Measurements from ENCODE around the gene ST6GALNAC1.
A peak's percentile ranks its signal among the peaks of the same experiment; 100 is the strongest.

Gene ST6GALNAC1

GRCh38 chr17:76671123-76671911, 27.8 kb upstream of the ST6GALNAC1 start:
- Histone ChIP-seq H2BK12ac (ENCODE audit: low read length) (no peak overlapping the region), H3K9ac (ENCODE audit: low read depth, low read length, poor library complexity) (peak overlapping the region; percentile 79), H3K36me3 (replicated peaks in 1 of 2; ENCODE audit: control insufficient read depth in 2 of 2, insufficient read depth in 2 of 2, low read length in 2 of 2) (no peaks in the 10 kb centered on the region), H2AK5ac (ENCODE audit: low read depth, low read length) (no peak overlapping the region), H3K27me3 (ENCODE audit: control insufficient read depth in 3 of 3, insufficient read depth in 3 of 3, low read depth in 1 of 3, low read length in 3 of 3) (no peaks in the 10 kb centered on the region), H2BK15ac (ENCODE audit: low read length) (no peak overlapping the region), H3K4me1 (ENCODE audit: control insufficient read depth in 2 of 2, insufficient read depth in 1 of 2, low read depth in 1 of 2, low read length in 2 of 2) (peaks cover 5 to 7% of the 10 kb centered on the region in 2 donors), H4K91ac (ENCODE audit: low read depth, low read length, poor library complexity) (no peak overlapping the region), H3K27ac (replicated peaks; ENCODE audit: low read length) (peak overlapping the region; percentile 66), H3K14ac (ENCODE audit: low read length) (no peak overlapping the region), H3K4me2 (ENCODE audit: insufficient read depth, low read length, poor library complexity, severe bottlenecking) (peak overlapping the region; percentile 71), H4K8ac (ENCODE audit: low read depth, low read length) (peak overlapping the region; percentile 55), H3K4ac (ENCODE audit: low read length) (no peak overlapping the region), H3K79me1 (ENCODE audit: low read depth, low read length) (no peaks in the 10 kb centered on the region), H3K23ac (ENCODE audit: low read depth, low read length, poor library complexity) (peak overlapping the region; percentile 3), H2BK120ac (ENCODE audit: low read depth, low read length) (no peak overlapping the region), H3K9me3 (replicated peaks in 1 of 2; ENCODE audit: control insufficient read depth in 2 of 2, insufficient read depth in 1 of 2, low read depth in 1 of 2, low read length in 2 of 2) (no peaks in the 10 kb centered on the region), H2BK5ac (ENCODE audit: low read length) (no peak overlapping the region), H3K4me3 (ENCODE audit: low read length in 2 of 2) (peak overlapping the region; percentile 56 to 58), H3K18ac (ENCODE audit: low read length) (peak overlapping the region; percentile 93), H2AFZ (ENCODE audit: low read length) (peak overlapping the region; percentile 95)
- DNase-seq (ENCODE audit: low spot score) = peak; percentile 100
- whole genome bisulfite sequencing, 2 donors (ENCODE audit: extremely low coverage in 2 of 2, insufficient read length in 2 of 2, insufficient replicate concordance in 1 of 2) = no CpG with 5 or more reads among the region's 32 CpGs

GRCh38 chr17:76670718-76671122, 27.2 kb upstream of the ST6GALNAC1 start:
- peak overlapping the region; percentile 55 for H4K8ac ChIP-seq (ENCODE audit: low read depth, low read length)
- no peaks in the 10 kb centered on the region for H3K36me3 ChIP-seq (replicated peaks in 1 of 2; ENCODE audit: control insufficient read depth in 2 of 2, insufficient read depth in 2 of 2, low read length in 2 of 2)
- peak overlapping the region in 1 of 2 donors; percentile 58 for H3K4me3 ChIP-seq (ENCODE audit: low read length in 2 of 2)
- peak overlapping the region; percentile 95 for H2AFZ ChIP-seq (ENCODE audit: low read length)
- H3K23ac ChIP-seq (ENCODE audit: low read depth, low read length, poor library complexity) = no peak overlapping the region
- H2BK5ac ChIP-seq (ENCODE audit: low read length) = no peak overlapping the region
- H2BK12ac ChIP-seq (ENCODE audit: low read length) = no peak overlapping the region
- DNase-seq (ENCODE audit: low spot score) = no peak
- peaks cover 5 to 7% of the 10 kb centered on the region in 2 donors for H3K4me1 ChIP-seq (ENCODE audit: control insufficient read depth in 2 of 2, insufficient read depth in 1 of 2, low read depth in 1 of 2, low read length in 2 of 2)
- no peak overlapping the region for H3K18ac ChIP-seq (ENCODE audit: low read length)
- no peak overlapping the region for H2BK15ac ChIP-seq (ENCODE audit: low read length)
- no peak overlapping the region for H3K4ac ChIP-seq (ENCODE audit: low read length)
- H3K9ac ChIP-seq (ENCODE audit: low read depth, low read length, poor library complexity) = no peak overlapping the region
- H3K14ac ChIP-seq (ENCODE audit: low read length) = no peak overlapping the region
- no peaks in the 10 kb centered on the region for H3K27me3 ChIP-seq (ENCODE audit: control insufficient read depth in 3 of 3, insufficient read depth in 3 of 3, low read depth in 1 of 3, low read length in 3 of 3)
- no peak overlapping the region for H3K27ac ChIP-seq (replicated peaks; ENCODE audit: low read length)
- no peak overlapping the region for H4K91ac ChIP-seq (ENCODE audit: low read depth, low read length, poor library complexity)
- no peak overlapping the region for H2BK120ac ChIP-seq (ENCODE audit: low read depth, low read length)
- H2AK5ac ChIP-seq (ENCODE audit: low read depth, low read length) = no peak overlapping the region
- no CpG with 5 or more reads among the region's 9 CpGs for WGBS, 2 donors (ENCODE audit: extremely low coverage in 2 of 2, insufficient read length in 2 of 2, insufficient replicate concordance in 1 of 2)
- no peaks in the 10 kb centered on the region for H3K79me1 ChIP-seq (ENCODE audit: low read depth, low read length)
- no peak overlapping the region for H3K4me2 ChIP-seq (ENCODE audit: insufficient read depth, low read length, poor library complexity, severe bottlenecking)
- H3K9me3 ChIP-seq (replicated peaks in 1 of 2; ENCODE audit: control insufficient read depth in 2 of 2, insufficient read depth in 1 of 2, low read depth in 1 of 2, low read length in 2 of 2) = no peaks in the 10 kb centered on the region

DNA sequence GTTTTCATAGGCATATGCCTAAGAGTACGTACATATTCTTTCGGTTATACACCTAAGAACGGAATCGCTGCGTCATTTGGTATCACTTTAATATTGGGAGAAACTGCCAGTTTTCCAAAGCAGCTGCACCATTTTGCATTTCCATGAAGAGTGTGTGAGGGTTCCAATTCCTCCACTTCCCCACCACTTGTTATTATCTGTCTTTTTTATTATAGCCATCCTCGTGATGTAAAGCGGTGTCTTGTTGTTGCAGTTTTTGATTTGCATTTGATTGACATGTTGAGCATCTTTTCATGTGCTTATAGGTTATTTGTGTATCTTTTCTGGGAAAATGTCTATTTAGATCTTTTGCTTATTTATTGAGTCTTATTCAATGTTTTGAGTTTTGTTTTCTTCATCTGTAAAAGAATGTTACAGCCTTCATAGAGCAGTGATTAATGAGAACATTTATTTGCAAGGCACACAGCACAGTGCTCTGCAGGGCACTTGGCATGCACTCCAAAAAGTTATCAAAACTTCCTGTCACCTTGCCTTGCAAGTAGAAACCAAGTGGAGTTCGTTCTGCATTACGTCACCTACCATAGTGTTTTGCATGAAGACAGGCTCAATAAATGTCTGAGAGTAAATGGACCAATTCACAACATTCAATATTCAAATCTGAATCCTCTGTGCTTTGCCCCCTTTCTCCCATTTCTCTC, 26.6 kb upstream of the ST6GALNAC1 start:
- H2AK5ac ChIP-seq (ENCODE audit: low read depth, low read length) = no peak overlapping the region
- no peak overlapping the region for H2BK12ac ChIP-seq (ENCODE audit: low read length)
- H2BK15ac ChIP-seq (ENCODE audit: low read length) = no peak overlapping the region
- H3K27ac ChIP-seq (replicated peaks; ENCODE audit: low read length) = no peak overlapping the region
- no peak overlapping the region for H2BK120ac ChIP-seq (ENCODE audit: low read depth, low read length)
- H3K4me3 ChIP-seq (ENCODE audit: low read length in 2 of 2) = no peak overlapping the region
- no peak overlapping the region for H3K14ac ChIP-seq (ENCODE audit: low read length)
- no peak overlapping the region for H3K9ac ChIP-seq (ENCODE audit: low read depth, low read length, poor library complexity)
- peaks cover 5 to 7% of the 10 kb centered on the region in 2 donors for H3K4me1 ChIP-seq (ENCODE audit: control insufficient read depth in 2 of 2, insufficient read depth in 1 of 2, low read depth in 1 of 2, low read length in 2 of 2)
- no peak overlapping the region for H2BK5ac ChIP-seq (ENCODE audit: low read length)
- H2AFZ ChIP-seq (ENCODE audit: low read length) = peak overlapping the region; percentile 95
- no peak overlapping the region for H3K4ac ChIP-seq (ENCODE audit: low read length)
- WGBS, 2 donors (ENCODE audit: extremely low coverage in 2 of 2, insufficient read length in 2 of 2, insufficient replicate concordance in 1 of 2) = no CpG with 5 or more reads among the region's 9 CpGs
- H3K18ac ChIP-seq (ENCODE audit: low read length) = no peak overlapping the region
- H3K9me3 ChIP-seq (replicated peaks in 1 of 2; ENCODE audit: control insufficient read depth in 2 of 2, insufficient read depth in 1 of 2, low read depth in 1 of 2, low read length in 2 of 2) = no peaks in the 10 kb centered on the region
- DNase-seq (ENCODE audit: low spot score) = no peak
- no peak overlapping the region for H4K8ac ChIP-seq (ENCODE audit: low read depth, low read length)
- H3K23ac ChIP-seq (ENCODE audit: low read depth, low read length, poor library complexity) = no peak overlapping the region
- H4K91ac ChIP-seq (ENCODE audit: low read depth, low read length, poor library complexity) = no peak overlapping the region
- H3K27me3 ChIP-seq (ENCODE audit: control insufficient read depth in 3 of 3, insufficient read depth in 3 of 3, low read depth in 1 of 3, low read length in 3 of 3) = no peaks in the 10 kb centered on the region
- no peaks in the 10 kb centered on the region for H3K36me3 ChIP-seq (replicated peaks in 1 of 2; ENCODE audit: control insufficient read depth in 2 of 2, insufficient read depth in 2 of 2, low read length in 2 of 2)
- H3K4me2 ChIP-seq (ENCODE audit: insufficient read depth, low read length, poor library complexity, severe bottlenecking) = no peak overlapping the region
- H3K79me1 ChIP-seq (ENCODE audit: low read depth, low read length) = no peaks in the 10 kb centered on the region

- H3K14ac ChIP-seq (ENCODE audit: low read length) = no peak overlapping the region
- DNase-seq (ENCODE audit: low spot score) = no peak
- no peak overlapping the region for H2BK12ac ChIP-seq (ENCODE audit: low read length)
- no peak overlapping the region for H3K27ac ChIP-seq (replicated peaks; ENCODE audit: low read length)
- no CpG with 5 or more reads among the region's 14 CpGs for WGBS, 2 donors (ENCODE audit: extremely low coverage in 2 of 2, insufficient read length in 2 of 2, insufficient replicate concordance in 1 of 2)
- H2BK120ac ChIP-seq (ENCODE audit: low read depth, low read length) = no peak overlapping the region
- H4K8ac ChIP-seq (ENCODE audit: low read depth, low read length) = no peak overlapping the region
- no peak overlapping the region for H3K4ac ChIP-seq (ENCODE audit: low read length)
- H2BK15ac ChIP-seq (ENCODE audit: low read length) = no peak overlapping the region
- H3K27me3 ChIP-seq (ENCODE audit: control insufficient read depth in 3 of 3, insufficient read depth in 3 of 3, low read depth in 1 of 3, low read length in 3 of 3) = no peaks in the 10 kb centered on the region
- H3K9ac ChIP-seq (ENCODE audit: low read depth, low read length, poor library complexity) = no peak overlapping the region
- H3K4me1 ChIP-seq (ENCODE audit: control insufficient read depth in 2 of 2, insufficient read depth in 1 of 2, low read depth in 1 of 2, low read length in 2 of 2) = peaks cover 5 to 7% of the 10 kb centered on the region in 2 donors
- no peak overlapping the region for H2AK5ac ChIP-seq (ENCODE audit: low read depth, low read length)
- H2AFZ ChIP-seq (ENCODE audit: low read length) = peak overlapping the region; percentile 4
- peak overlapping the region; percentile 40 for H3K18ac ChIP-seq (ENCODE audit: low read length)
- no peak overlapping the region for H4K91ac ChIP-seq (ENCODE audit: low read depth, low read length, poor library complexity)
- no peak overlapping the region for H2BK5ac ChIP-seq (ENCODE audit: low read length)
- no peak overlapping the region for H3K4me2 ChIP-seq (ENCODE audit: insufficient read depth, low read length, poor library complexity, severe bottlenecking)
- H3K79me1 ChIP-seq (ENCODE audit: low read depth, low read length) = no peaks in the 10 kb centered on the region
- no peak overlapping the region for H3K4me3 ChIP-seq (ENCODE audit: low read length in 2 of 2)
- no peaks in the 10 kb centered on the region for H3K36me3 ChIP-seq (replicated peaks in 1 of 2; ENCODE audit: control insufficient read depth in 2 of 2, insufficient read depth in 2 of 2, low read length in 2 of 2)
- H3K23ac ChIP-seq (ENCODE audit: low read depth, low read length, poor library complexity) = no peak overlapping the region
- H3K9me3 ChIP-seq (replicated peaks in 1 of 2; ENCODE audit: control insufficient read depth in 2 of 2, insufficient read depth in 1 of 2, low read depth in 1 of 2, low read length in 2 of 2) = no peaks in the 10 kb centered on the region
Observed at GRCh38 chr17:76667786-76668453, 24.4 kb upstream of the ST6GALNAC1 start.

Data from neuronal stem cell (in vitro differentiated cells).